ENCODE results near the gene SAMM50.

Gene SAMM50

DNA sequence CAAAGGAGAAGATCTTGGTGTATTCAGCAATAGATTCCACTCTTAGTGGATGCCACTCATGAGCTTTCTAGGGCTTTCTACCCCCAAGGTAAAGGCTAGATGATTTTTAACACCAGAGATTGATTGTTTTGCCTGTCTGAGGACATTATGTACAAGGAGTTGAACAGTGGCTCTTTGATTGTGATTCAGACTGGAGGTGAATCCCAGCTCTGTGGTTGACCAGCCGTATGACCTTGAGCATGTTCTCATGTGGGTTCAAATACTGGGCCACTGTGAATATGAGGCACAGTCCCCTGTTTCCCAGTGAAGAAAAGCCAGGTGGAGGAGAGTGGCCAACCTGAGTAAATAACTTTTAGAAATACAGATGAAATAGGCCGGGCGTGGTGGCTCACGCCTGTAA, 44.9 kb downstream of the SAMM50 start:
- no peaks in the 10 kb centered on the region for H3K79me2 ChIP-seq (ENCODE audit: control insufficient read depth, low read length)
- H3K4me1 ChIP-seq (ENCODE audit: control insufficient read depth, low read length): peaks cover 33% of the 10 kb centered on the region
- H3K4me3 ChIP-seq (ENCODE audit: low read length): no peak overlapping the region
- H3K9me3 ChIP-seq (ENCODE audit: control insufficient read depth, insufficient read depth, low read length): no peaks in the 10 kb centered on the region
- H3K9me2 ChIP-seq (replicated peaks; ENCODE audit: control insufficient read depth, low read length): no peaks in the 10 kb centered on the region
- H4K20me1 ChIP-seq (ENCODE audit: control insufficient read depth, insufficient read depth, low read depth, low read length): no peaks in the 10 kb centered on the region; the same call in 1 of the 2 replicates
- H3F3A ChIP-seq (ENCODE audit: control insufficient read depth, insufficient read depth): no peaks in the 10 kb centered on the region
- H3K4me2 ChIP-seq (ENCODE audit: low read length): no peak overlapping the region
- H3K27me3 ChIP-seq (ENCODE audit: control insufficient read depth, low read length): no peaks in the 10 kb centered on the region
- H3K27ac ChIP-seq (ENCODE audit: low read depth, low read length): no peak overlapping the region
- TF ChIP-seq, protein P1, sequence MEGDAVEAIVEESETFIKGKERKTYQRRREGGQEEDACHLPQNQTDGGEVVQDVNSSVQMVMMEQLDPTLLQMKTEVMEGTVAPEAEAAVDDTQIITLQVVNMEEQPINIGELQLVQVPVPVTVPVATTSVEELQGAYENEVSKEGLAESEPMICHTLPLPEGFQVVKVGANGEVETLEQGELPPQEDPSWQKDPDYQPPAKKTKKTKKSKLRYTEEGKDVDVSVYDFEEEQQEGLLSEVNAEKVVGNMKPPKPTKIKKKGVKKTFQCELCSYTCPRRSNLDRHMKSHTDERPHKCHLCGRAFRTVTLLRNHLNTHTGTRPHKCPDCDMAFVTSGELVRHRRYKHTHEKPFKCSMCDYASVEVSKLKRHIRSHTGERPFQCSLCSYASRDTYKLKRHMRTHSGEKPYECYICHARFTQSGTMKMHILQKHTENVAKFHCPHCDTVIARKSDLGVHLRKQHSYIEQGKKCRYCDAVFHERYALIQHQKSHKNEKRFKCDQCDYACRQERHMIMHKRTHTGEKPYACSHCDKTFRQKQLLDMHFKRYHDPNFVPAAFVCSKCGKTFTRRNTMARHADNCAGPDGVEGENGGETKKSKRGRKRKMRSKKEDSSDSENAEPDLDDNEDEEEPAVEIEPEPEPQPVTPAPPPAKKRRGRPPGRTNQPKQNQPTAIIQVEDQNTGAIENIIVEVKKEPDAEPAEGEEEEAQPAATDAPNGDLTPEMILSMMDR (IDR thresholded peaks at IDR 0.05; ENCODE audit: low read depth, low read length, poor library complexity, severe bottlenecking): no peak
- no peak for TF ChIP-seq EZH2phosphoT487 (IDR thresholded peaks at IDR 0.05; ENCODE audit: borderline replicate concordance, low read length)
- peaks cover 43% of the 10 kb centered on the region for H3K36me3 ChIP-seq (ENCODE audit: control insufficient read depth, low read length)

DNA sequence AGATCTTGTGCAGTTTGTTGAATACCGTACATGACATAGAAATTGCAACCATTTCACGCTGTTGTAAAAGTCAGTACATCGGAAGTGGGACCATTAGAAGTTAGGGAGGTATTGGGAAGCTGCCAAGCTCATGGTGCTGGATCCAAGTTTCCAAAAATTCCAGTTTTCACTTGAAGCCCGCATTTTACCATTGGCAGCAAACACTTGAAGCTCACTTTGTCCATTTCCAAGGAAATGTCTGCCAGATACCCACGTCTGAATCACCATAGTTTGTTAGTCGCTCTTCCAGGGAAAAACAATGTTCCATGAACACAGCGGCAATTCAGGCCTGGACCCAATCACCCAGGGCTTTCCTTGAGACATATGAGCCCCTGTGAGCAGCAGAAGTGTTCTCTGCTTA, 46.3 kb downstream of the SAMM50 start:
- H3F3A ChIP-seq (ENCODE audit: control insufficient read depth, insufficient read depth): no peaks in the 10 kb centered on the region
- no peaks in the 10 kb centered on the region for H3K9me3 ChIP-seq (ENCODE audit: control insufficient read depth, insufficient read depth, low read length)
- H4K20me1 ChIP-seq (ENCODE audit: control insufficient read depth, insufficient read depth, low read depth, low read length): no peaks in the 10 kb centered on the region; the same call in 1 of the 2 replicates
- no peak overlapping the region for H3K4me3 ChIP-seq (ENCODE audit: low read length)
- H3K27ac ChIP-seq (ENCODE audit: low read depth, low read length): no peak overlapping the region
- TF ChIP-seq, protein P1 (IDR thresholded peaks at IDR 0.05; ENCODE audit: low read depth, low read length, poor library complexity, severe bottlenecking): no peak
- TF ChIP-seq EZH2phosphoT487 (IDR thresholded peaks at IDR 0.05; ENCODE audit: borderline replicate concordance, low read length): no peak
- H3K79me2 ChIP-seq (ENCODE audit: control insufficient read depth, low read length): no peaks in the 10 kb centered on the region
- H3K4me1 ChIP-seq (ENCODE audit: control insufficient read depth, low read length): peaks cover 28% of the 10 kb centered on the region
- peaks cover 30% of the 10 kb centered on the region for H3K36me3 ChIP-seq (ENCODE audit: control insufficient read depth, low read length)
- no peaks in the 10 kb centered on the region for H3K9me2 ChIP-seq (replicated peaks; ENCODE audit: control insufficient read depth, low read length)
- H3K27me3 ChIP-seq (ENCODE audit: control insufficient read depth, low read length): no peaks in the 10 kb centered on the region
- no peak overlapping the region for H3K4me2 ChIP-seq (ENCODE audit: low read length)

DNA sequence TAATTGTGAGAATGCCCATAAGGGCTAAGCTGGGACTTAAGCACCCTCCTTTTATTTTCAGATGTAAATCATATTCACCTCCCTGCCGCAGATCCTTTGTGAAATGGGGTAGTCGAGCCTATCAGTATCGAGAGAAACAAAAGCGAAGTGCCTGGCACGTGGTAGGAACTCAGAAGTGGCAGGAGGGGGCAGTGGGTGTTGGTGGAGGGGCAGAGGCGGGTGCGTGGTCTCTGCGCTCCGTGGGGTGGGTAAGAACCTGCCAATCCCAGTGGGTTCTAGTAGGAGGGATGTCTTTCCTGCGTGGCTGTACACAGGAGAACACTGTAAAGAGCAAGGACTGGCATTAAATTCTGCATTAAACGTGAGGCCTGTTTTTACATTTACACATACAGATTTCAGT, 47.1 kb downstream of the SAMM50 start:
- H3F3A ChIP-seq (ENCODE audit: control insufficient read depth, insufficient read depth): no peaks in the 10 kb centered on the region
- no peak for TF ChIP-seq EZH2phosphoT487 (IDR thresholded peaks at IDR 0.05; ENCODE audit: borderline replicate concordance, low read length)
- TF ChIP-seq, protein P1 (IDR thresholded peaks at IDR 0.05; ENCODE audit: low read depth, low read length, poor library complexity, severe bottlenecking): no peak
- no peak overlapping the region for H3K4me2 ChIP-seq (ENCODE audit: low read length)
- H4K20me1 ChIP-seq (ENCODE audit: control insufficient read depth, insufficient read depth, low read depth, low read length): no peaks in the 10 kb centered on the region; the same call in 1 of the 2 replicates
- no peaks in the 10 kb centered on the region for H3K9me3 ChIP-seq (ENCODE audit: control insufficient read depth, insufficient read depth, low read length)
- H3K79me2 ChIP-seq (ENCODE audit: control insufficient read depth, low read length): no peaks in the 10 kb centered on the region
- no peaks in the 10 kb centered on the region for H3K9me2 ChIP-seq (replicated peaks; ENCODE audit: control insufficient read depth, low read length)
- H3K4me1 ChIP-seq (ENCODE audit: control insufficient read depth, low read length): peaks cover 26% of the 10 kb centered on the region
- no peaks in the 10 kb centered on the region for H3K27me3 ChIP-seq (ENCODE audit: control insufficient read depth, low read length)
- no peak overlapping the region for H3K4me3 ChIP-seq (ENCODE audit: low read length)
- H3K36me3 ChIP-seq (ENCODE audit: control insufficient read depth, low read length): peaks cover 22% of the 10 kb centered on the region
- H3K27ac ChIP-seq (ENCODE audit: low read depth, low read length): no peak overlapping the region
